A549 (cell line): Measurements from ENCODE around the gene SH3BP5. TPM values are rescaled to one million over a fixed set of nuclear protein-coding genes. Genes with fewer than 3 reads are reported as not detected.

ENCODE experiments used
- ATAC-seq, 2 experiments: fragments of 200-7000 bp in 1 of 2; fragments of >200 bp in 1 of 2; cut with Nextera tagmentation in 1 of 2; cut with Tn5 transposase in 1 of 2; 3 replicates each; pipeline versions ENCODE4 v1.8.0 to v1.9.1; 2018 to 2020; ENCODE audit warnings: mild to moderate bottlenecking in 1 of 2, moderate library complexity in 1 of 2
- CTCF ChIA-PET: fragments of 300-600 bp; sonication (Branson Sonifier 250); formaldehyde crosslinking; extraction: SDS; loops from one replicate; lab custom pipeline; 2021; ENCODE audit warnings: antibody characterized with exemption, inconsistent platforms; lab: Yijun Ruan, JAX
- POLR2A ChIA-PET: fragments of 350-600 bp; formaldehyde crosslinking; extraction: SDS; loops from one replicate; lab custom pipeline; 2021; ENCODE audit warnings: antibody characterized with exemption, inconsistent platforms; lab: Yijun Ruan, JAX
- DNase-seq, 2 experiments: peaks; one replicate each; pipeline versions ENCODE4 v3.0.0 to v3.0.0-alpha.2; 2011 to 2016; ENCODE audit warnings: low read depth in 1 of 2, low spot score in 1 of 2
- FAIRE-seq: peaks from 2 replicates; lab custom pipeline; 2011; peaks lifted over from hg19 to GRCh38; lab: Jason Lieb, UNC
- H3K27ac ChIP-seq, 2 experiments: fragments of >200 bp; sonication (Bioruptor Twin); formaldehyde crosslinking; 3 replicates each; pipeline ENCODE4 v1.5.1; 2016 to 2017
- H3K4me1 ChIP-seq: fragments of >200 bp; sonication (Bioruptor Twin); formaldehyde crosslinking; 3 replicates; pipeline ENCODE4 v1.6.1; 2016
- H3K4me2 ChIP-seq: fragments of >200 bp; sonication (Bioruptor Twin); formaldehyde crosslinking; 3 replicates; pipeline ENCODE4 v1.6.1; 2016
- H3K4me3 ChIP-seq: fragments of >200 bp; sonication (Bioruptor Twin); formaldehyde crosslinking; 3 replicates; pipeline ENCODE4 v1.5.1; 2016
- H3K9me3 ChIP-seq: fragments of >200 bp; sonication (Bioruptor Twin); formaldehyde crosslinking; 3 replicates; pipeline ENCODE4 v1.6.1; 2016
- ATOH8 ChIP-seq: fragments of 250-450 bp; sonication (Bioruptor Pico); IDR thresholded peaks from 2 replicates; pipeline ENCODE4 v1.5.0; 2020; ENCODE audit warnings: low read depth, mild to moderate bottlenecking, moderate library complexity
- CEBPB ChIP-seq, 2 experiments: fragments of >200 bp in 1 of 2; sonication (Bioruptor Twin) in 1 of 2; formaldehyde crosslinking in 1 of 2; IDR thresholded peaks; 2 replicates each; pipeline ENCODE4 v1.6.1; 2012 to 2016
- CHD4 ChIP-seq: fragments of 200-600 bp; sonication (generic); IDR thresholded peaks from 2 replicates; pipeline ENCODE4 v1.6.1; 2016; ENCODE audit warnings: antibody characterized with exemption, mild to moderate bottlenecking, borderline replicate concordance
- EHMT2 ChIP-seq: fragments of 200-600 bp; sonication (generic); IDR thresholded peaks from 2 replicates; pipeline ENCODE4 v1.6.1; 2016; ENCODE audit warnings: antibody characterized with exemption, low read depth, mild to moderate bottlenecking, moderate library complexity
- ELK1 ChIP-seq: fragments of 150-350 bp; IDR thresholded peaks from 2 replicates; pipeline ENCODE4 v1.6.1; 2014; ENCODE audit warnings: low read depth, mild to moderate bottlenecking, low read length
- FOSL2 ChIP-seq, 2 experiments: fragments of 450-650 bp in 1 of 2; fragments of >200 bp in 1 of 2; sonication (Bioruptor Twin) in 1 of 2; formaldehyde crosslinking; IDR thresholded peaks; 2 replicates each; pipeline versions ENCODE4 v1.5.0 to v1.6.1; 2016 to 2020; ENCODE audit warnings: mild to moderate bottlenecking in 1 of 2, moderate library complexity in 1 of 2
- FOXS1 ChIP-seq: fragments of 250-450 bp; sonication (Bioruptor Pico); IDR thresholded peaks from 2 replicates; pipeline ENCODE4 v1.5.0; 2020; ENCODE audit warnings: mild to moderate bottlenecking, moderate library complexity
- GATA3 ChIP-seq: IDR thresholded peaks from 2 replicates; pipeline ENCODE4 v1.6.1; 2012; ENCODE audit warnings: borderline replicate concordance
- HOXB13 ChIP-seq: fragments of 250-450 bp; sonication (Bioruptor Pico); IDR thresholded peaks from 2 replicates; pipeline ENCODE4 v1.5.0; 2020; ENCODE audit warnings: low read depth, mild to moderate bottlenecking, moderate library complexity
- JUNB ChIP-seq: fragments of >200 bp; sonication (Bioruptor Twin); formaldehyde crosslinking; IDR thresholded peaks from 2 replicates; pipeline ENCODE4 v1.6.1; 2016
- KDM1A ChIP-seq: fragments of 200-600 bp; sonication (generic); IDR thresholded peaks from 2 replicates; pipeline ENCODE4 v1.6.1; 2016; ENCODE audit warnings: low read depth, mild to moderate bottlenecking
- MAFK ChIP-seq: fragments of 450-650 bp; IDR thresholded peaks from 2 replicates; pipeline ENCODE4 v1.6.1; 2014; ENCODE audit not compliant: partially characterized antibody
- MAX ChIP-seq: IDR thresholded peaks from 2 replicates; pipeline ENCODE4 v1.6.1; 2012
- MAZ ChIP-seq: fragments of 150-350 bp; IDR thresholded peaks from 2 replicates; pipeline ENCODE4 v1.6.1; 2014; ENCODE audit warnings: antibody characterized with exemption, low read depth, low read length, borderline replicate concordance
- MYC ChIP-seq: IDR thresholded peaks from 2 replicates; pipeline ENCODE4 v1.6.1; 2012; ENCODE audit warnings: mild to moderate bottlenecking, inconsistent platforms, low read length, improper control_type of control experiment, borderline replicate concordance
- NPAS2 ChIP-seq: fragments of 250-450 bp; sonication (Bioruptor Pico); IDR thresholded peaks from 2 replicates; pipeline ENCODE4 v1.8.0; 2022; ENCODE audit warnings: mild to moderate bottlenecking, moderate library complexity, borderline replicate concordance
- PBX3 ChIP-seq: IDR thresholded peaks from 2 replicates; pipeline ENCODE4 v1.6.1; 2012
- RCOR1 ChIP-seq: fragments of 150-350 bp; IDR thresholded peaks from 2 replicates; pipeline ENCODE4 v1.6.1; 2014; ENCODE audit warnings: antibody characterized with exemption, low read length, low read depth
- SMC3 ChIP-seq: fragments of >200 bp; sonication (Bioruptor Twin); formaldehyde crosslinking; IDR thresholded peaks from 3 replicates; pipeline ENCODE4 v1.6.1; 2018; ENCODE audit warnings: inconsistent platforms
- ZFP36 ChIP-seq: fragments of 450-650 bp; IDR thresholded peaks from 2 replicates; pipeline ENCODE4 v1.6.1; 2014; ENCODE audit warnings: borderline replicate concordance; ENCODE audit not compliant: partially characterized antibody
- WGBS: methylation state at CpG from one replicate; pipeline ENCODE4 v1.1.6; 2017; ENCODE audit errors: missing lambda C conversion rate; 5-methylcytosine and 5-hydroxymethylcytosine counted together
- polyA plus RNA-seq, 4 experiments: library from polyadenylated mRNA; depleted of rRNA in 3 of 4; stranded (reverse); fragments of >200 nt; fragmentation: RNase III in 1 of 4; extraction: RNeasy Plus Mini Kit Qiagen cat#74134 plus additional on column Dnase treatment in 1 of 4; gene quantifications; 2 replicates in 3 of 4; 3 replicates in 1 of 4; pipeline ENCODE4 v1.2.3, GENCODE V29; 2011 to 2017

Gene SH3BP5
- polyA plus RNA-seq, 2 of the 4 experiments (the other 2 are of a cell fraction): 10.9 to 16.0 TPM

DNA sequence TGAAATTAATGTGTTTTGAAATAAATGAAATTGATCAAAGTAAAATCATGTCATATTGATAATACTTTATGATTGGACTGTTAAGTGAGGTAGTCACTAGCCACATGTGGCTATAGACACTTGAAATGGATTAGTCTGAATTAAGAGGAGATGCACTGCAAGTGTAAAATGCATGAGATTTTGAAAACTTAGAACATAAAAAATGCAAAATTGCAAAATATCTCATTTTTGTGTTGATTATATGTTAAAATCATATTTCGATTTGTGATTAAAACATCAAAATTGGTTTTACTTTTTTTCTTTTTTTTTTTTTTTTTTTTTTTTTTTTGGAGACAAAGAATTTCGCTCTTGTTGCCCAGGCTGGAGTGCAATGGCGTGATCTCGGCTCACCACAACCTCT, 103.1 kb downstream of the SH3BP5 start:
- no peak for FAIRE-seq

DNA sequence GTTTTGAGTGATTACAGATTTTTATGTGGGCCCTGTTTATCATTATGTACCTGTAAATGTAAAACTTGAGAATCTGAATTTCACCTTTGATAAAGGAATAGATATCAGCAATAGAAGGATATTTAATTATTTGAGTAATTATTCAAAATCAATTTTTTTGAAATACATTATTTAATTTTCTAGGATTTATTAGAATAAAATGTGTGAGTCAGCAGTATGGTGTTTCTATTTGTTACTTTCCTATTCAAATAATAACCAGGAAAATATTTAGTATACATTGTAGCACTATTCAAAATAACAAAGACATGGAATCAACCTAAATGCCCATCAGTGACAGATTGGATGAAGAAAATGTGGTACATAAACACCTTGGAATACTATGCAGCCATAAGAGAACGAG, 104.2 kb downstream of the SH3BP5 start:
- no peak overlapping the region for H3K4me3 ChIP-seq
- ChIA-PET CTCF (interaction anchor here (1.1 to 2.4 kb wide), 4 partner anchors 21 to 196 kb away, joined by 3 to 12 read pairs (median 4); no protein-coding TSS in a partner anchor), POLR2A (no interaction called here)
- no peak overlapping the region for H3K27ac ChIP-seq
- FAIRE-seq (no peak), DNase-seq (no peak), ATAC-seq (no peak)
- no peaks in the 10 kb centered on the region for H3K9me3 ChIP-seq
- peak; percentile 24 for TF ChIP-seq MAFK
- TF ChIP-seq PBX3: no peak
- TF ChIP-seq MAZ: no peak
- TF ChIP-seq ELK1: no peak
- TF ChIP-seq KDM1A: no peak
- no peak for TF ChIP-seq NPAS2
- H3K4me1 ChIP-seq: peaks cover 8% of the 10 kb centered on the region; the same call in 1 of the 3 replicates
- WGBS: 90% methylated on average over 1 of the region's 1 CpG
- no peak overlapping the region for H3K4me2 ChIP-seq

More for the DNA sequence above, 103.1 kb downstream of the SH3BP5 start:
- TF ChIP-seq MAFK: peak; percentile 52
- no peak for TF ChIP-seq MYC
- H3K9me3 ChIP-seq: no peaks in the 10 kb centered on the region
- no peaks in the 10 kb centered on the region for H3K4me1 ChIP-seq
- ATAC-seq (no peak), DNase-seq (no peak)
- 90% methylated on average over 4 of the region's 4 CpGs for WGBS
- H3K4me3 ChIP-seq: no peak overlapping the region
- H3K27ac ChIP-seq: no peak overlapping the region
- no peak overlapping the region for H3K4me2 ChIP-seq
- CTCF ChIA-PET: interaction anchor here (1.1 kb wide), 1 partner anchor 27 kb away, joined by 4 read pairs; no protein-coding TSS in a partner anchor
- POLR2A ChIA-PET: interaction anchor here (0.7 kb wide), 1 partner anchor 11 kb away, joined by 3 read pairs; no protein-coding TSS in a partner anchor

DNA sequence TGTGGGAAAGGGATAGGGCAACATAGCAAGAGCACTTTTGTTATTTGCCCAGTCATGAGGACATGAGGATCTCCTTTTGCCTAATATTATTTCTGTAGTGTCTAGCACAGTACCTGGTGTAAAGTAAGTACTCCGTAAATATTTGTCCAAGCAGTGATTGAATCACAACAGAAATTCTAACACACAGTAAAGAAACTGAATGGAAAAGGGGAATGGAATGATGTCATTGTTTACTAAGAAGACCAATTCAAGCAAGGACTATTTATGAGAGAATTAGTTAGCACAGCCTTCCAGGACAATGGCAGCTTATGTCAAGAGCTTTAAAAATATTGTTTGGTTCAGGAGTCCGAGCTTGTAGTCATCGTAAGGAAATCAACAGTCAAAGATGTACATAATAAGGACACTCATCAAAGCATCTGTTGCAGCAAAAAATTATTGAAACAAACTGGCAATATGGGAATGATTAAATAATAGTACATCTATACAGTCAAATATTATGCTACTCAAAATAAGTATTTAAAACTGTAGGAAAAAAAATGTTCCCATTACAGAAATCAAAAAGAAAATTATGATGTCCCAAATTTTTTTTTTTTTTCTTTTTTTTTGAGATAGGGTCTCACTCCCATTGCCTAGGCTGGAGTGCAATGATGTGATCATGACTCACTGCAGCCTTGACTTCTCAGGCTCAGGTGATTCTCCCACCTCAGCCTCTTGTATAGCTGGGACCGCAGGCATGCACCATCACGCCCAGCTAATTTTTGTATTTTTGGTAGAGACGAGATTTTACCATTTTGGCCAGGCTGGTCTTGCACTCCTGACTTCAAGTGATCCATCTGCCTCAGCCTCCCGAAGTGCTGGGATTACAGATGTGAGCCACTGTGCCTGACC, 108.5 kb downstream of the SH3BP5 start:
- peak in 1 of 2 experiments; percentile 12 for DNase-seq
- no peak overlapping the region for H3K4me2 ChIP-seq
- 87% methylated on average over 7 of the region's 7 CpGs for WGBS
- H3K9me3 ChIP-seq: no peaks in the 10 kb centered on the region
- TF ChIP-seq MAX (no peak), FOXS1 (CRISPR knock-in tag) (no peak), GATA3 (no peak), ZFP36 (no peak), JUNB (no peak), ATOH8 (CRISPR knock-in tag) (no peak), PBX3 (no peak), HOXB13 (CRISPR knock-in tag) (no peak), RCOR1 (no peak), FOSL2 (IDR thresholded peaks at IDR 0.05) (no peak), FOSL2 (CRISPR knock-in tag; IDR thresholded peaks at IDR 0.05) (no peak), CHD4 (no peak), EHMT2 (no peak), SMC3 (no peak), CEBPB (IDR thresholded peaks at IDR 0.05) (no peak), MYC (no peak), MAZ (no peak)
- POLR2A ChIA-PET: no interaction called here
- peaks cover 9% of the 10 kb centered on the region; the same call in 1 of the 3 replicates for H3K4me1 ChIP-seq
- no peak overlapping the region for H3K4me3 ChIP-seq
- H3K27ac ChIP-seq: no peak overlapping the region
- FAIRE-seq: no peak
- CTCF ChIA-PET: no interaction called here
- no peak for ATAC-seq
